Measurements from ENCODE around the gene GOT1.

DNA sequence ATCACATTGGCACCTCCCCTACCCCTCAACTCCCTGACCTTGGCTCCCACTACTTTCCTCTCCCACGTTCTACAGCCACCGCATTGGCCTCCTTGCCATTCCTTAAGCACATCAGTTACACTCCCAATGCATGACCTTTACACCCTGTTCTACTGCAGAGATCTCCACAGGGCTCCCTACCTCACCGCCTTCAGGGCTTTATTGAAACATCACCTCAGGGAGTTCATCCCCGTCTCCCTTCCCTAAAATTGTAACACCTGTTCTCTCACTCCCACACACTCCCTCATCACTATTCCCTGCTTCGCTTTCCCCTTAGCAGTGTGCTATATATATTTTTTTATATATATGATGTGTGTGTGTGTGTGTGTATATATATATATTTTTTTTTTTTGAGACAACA, 82.8 kb downstream of the GOT1 start:
- no peak for TF ChIP-seq CTCF (IDR thresholded peaks at IDR 0.05; ENCODE audit: low read depth, low read length)
- no peak for TF ChIP-seq POLR2A (IDR thresholded peaks at IDR 0.05; ENCODE audit: extremely low read depth, insufficient read length)
- TF ChIP-seq, protein P1, sequence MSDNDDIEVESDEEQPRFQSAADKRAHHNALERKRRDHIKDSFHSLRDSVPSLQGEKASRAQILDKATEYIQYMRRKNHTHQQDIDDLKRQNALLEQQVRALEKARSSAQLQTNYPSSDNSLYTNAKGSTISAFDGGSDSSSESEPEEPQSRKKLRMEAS (IDR thresholded peaks at IDR 0.05; ENCODE audit: low read depth, low read length), result no peak
